SJSA1 (cell line): ENCODE data around the gene TBXA2R. TPM values are rescaled to one million over a fixed set of nuclear protein-coding genes. Genes with fewer than 3 reads are reported as not detected.
"Not testable (repeated sequence)": the region's sequence is repeated elsewhere in the genome, so short reads cannot be mapped to it uniquely, and the experiment has no call there.

Source experiments
- DNase-seq, 2 experiments: peaks; one replicate each; pipeline ENCODE4 v3.0.0-alpha.2; 2015 to 2020; ENCODE audit warnings: low spot score in 2 of 2, low read depth in 1 of 2
- H3K27ac ChIP-seq: fragments of 250-450 bp; sonication (Bioruptor Pico); 2 replicates; pipeline ENCODE4 v1.5.1; 2020; ENCODE audit warnings: mild to moderate bottlenecking, moderate library complexity
- H3K27me3 ChIP-seq: fragments of 250-450 bp; sonication (Bioruptor Pico); replicated peaks from 2 replicates; pipeline ENCODE4 v1.5.1; 2020; ENCODE audit warnings: mild to moderate bottlenecking, moderate library complexity
- H3K36me3 ChIP-seq: fragments of 250-450 bp; sonication (Bioruptor Pico); 2 replicates; pipeline ENCODE4 v1.5.1; 2020; ENCODE audit warnings: mild to moderate bottlenecking
- H3K4me1 ChIP-seq: fragments of 250-450 bp; sonication (Bioruptor Pico); replicated peaks from 2 replicates; pipeline ENCODE4 v1.6.1; 2021; ENCODE audit warnings: mild to moderate bottlenecking
- H3K4me3 ChIP-seq: fragments of 250-450 bp; sonication (Bioruptor Pico); 2 replicates; pipeline ENCODE4 v1.5.1; 2020; ENCODE audit warnings: mild to moderate bottlenecking
- H3K9me3 ChIP-seq: fragments of 250-450 bp; sonication (Bioruptor Pico); replicated peaks from 2 replicates; pipeline ENCODE4 v1.5.1; 2020; ENCODE audit warnings: mild to moderate bottlenecking
- total RNA-seq: library from RNA; depleted of rRNA; stranded (reverse); fragments of >200 nt; shearing (Covaris generic); gene quantifications from 2 replicates; pipeline ENCODE4 v1.2.3, GENCODE V29; 2014

Gene TBXA2R
- total RNA-seq, 1 experiment from 2014 or later: not detected

GRCh38 chr19:3570042-3570441 lies 36.6 kb downstream of the TBXA2R start:
- DNase-seq, H3K4me3 ChIP-seq, H3K27me3 ChIP-seq, H3K27ac ChIP-seq, H3K9me3 ChIP-seq: not testable (repeated sequence)
- peaks cover 22% of the 10 kb centered on the region for H3K36me3 ChIP-seq
- peaks cover 19% of the 10 kb centered on the region for H3K4me1 ChIP-seq

GRCh38 chr19:3565139-3565538 lies 41.5 kb downstream of the TBXA2R start:
- peaks cover 46% of the 10 kb centered on the region for H3K4me1 ChIP-seq

GRCh38 chr19:3563709-3564524 lies 42.8 kb downstream of the TBXA2R start:
- no peak for DNase-seq

More at GRCh38 chr19:3565139-3565538, 41.5 kb downstream of the TBXA2R start:
- H3K27ac ChIP-seq: peak overlapping the region; percentile 58
- peak; percentile 49 to 86 for DNase-seq
- peaks cover 3% of the 10 kb centered on the region; the same call in 1 of the 2 replicates for H3K9me3 ChIP-seq
- H3K27me3 ChIP-seq: no peaks in the 10 kb centered on the region
- no peaks in the 10 kb centered on the region for H3K36me3 ChIP-seq
- no peak overlapping the region for H3K4me3 ChIP-seq

GRCh38 chr19:3557461-3558248 lies 49.0 kb downstream of the TBXA2R start, which contains the start of gene MFSD12:
Gene MFSD12, minus strand, starts transcription at chr19:3557586. Its CDS starts 183 bp downstream, at chr19:3557403.
- peaks cover 56% of the 10 kb centered on the region for H3K4me1 ChIP-seq
- H3K36me3 ChIP-seq: peaks cover 35% of the 10 kb centered on the region
- H3K27ac ChIP-seq: peak within 1 kb of the TSS; percentile 61
- no peaks in the 10 kb centered on the region for H3K27me3 ChIP-seq
- peak; percentile 95 for DNase-seq
- H3K9me3 ChIP-seq: peaks cover 4% of the 10 kb centered on the region
- peak within 1 kb of the TSS; percentile 98 for H3K4me3 ChIP-seq

More at GRCh38 chr19:3563709-3564524, 42.8 kb downstream of the TBXA2R start:
- no peaks in the 10 kb centered on the region for H3K27me3 ChIP-seq
- peak overlapping the region; percentile 100 for H3K27ac ChIP-seq
- peaks cover 3% of the 10 kb centered on the region; the same call in 1 of the 2 replicates for H3K9me3 ChIP-seq
- no peaks in the 10 kb centered on the region for H3K36me3 ChIP-seq
- H3K4me3 ChIP-seq: no peak overlapping the region
- H3K4me1 ChIP-seq: peaks cover 46% of the 10 kb centered on the region

- Histone ChIP-seq H3K4me1 (peaks cover 52% of the 10 kb centered on the region), H3K27ac (peak overlapping the region; percentile 13; the same call in 1 of the 2 replicates), H3K9me3 (peaks cover 4% of the 10 kb centered on the region), H3K4me3 (peak overlapping the region; percentile 98), H3K36me3 (peaks cover 37% of the 10 kb centered on the region), H3K27me3 (no peaks in the 10 kb centered on the region)
- peak; percentile 45 to 65 for DNase-seq
Measured at GRCh38 chr19:3556978-3557460, 49.7 kb downstream of the TBXA2R start.

- H3K4me1 ChIP-seq: peaks cover 47% of the 10 kb centered on the region
- peaks cover 40% of the 10 kb centered on the region for H3K36me3 ChIP-seq
- peak overlapping the region; percentile 13; the same call in 1 of the 2 replicates for H3K27ac ChIP-seq
- no peaks in the 10 kb centered on the region for H3K27me3 ChIP-seq
- DNase-seq: peak in 1 of 2 experiments; percentile 43
- peaks cover 4% of the 10 kb centered on the region for H3K9me3 ChIP-seq
- peak overlapping the region; percentile 98 for H3K4me3 ChIP-seq
Measured at GRCh38 chr19:3556423-3556977, 50.2 kb downstream of the TBXA2R start.

GRCh38 chr19:3555653-3556422 lies 50.8 kb downstream of the TBXA2R start:
- H3K36me3 ChIP-seq: peaks cover 46% of the 10 kb centered on the region
- peaks cover 4% of the 10 kb centered on the region for H3K9me3 ChIP-seq
- DNase-seq: peak in 1 of 2 experiments; percentile 45
- H3K27ac ChIP-seq: no peak overlapping the region
- no peaks in the 10 kb centered on the region for H3K27me3 ChIP-seq
- H3K4me3 ChIP-seq: peak overlapping the region; percentile 98
- peaks cover 47% of the 10 kb centered on the region for H3K4me1 ChIP-seq

- Histone ChIP-seq H3K4me1 (peaks cover 47% of the 10 kb centered on the region), H3K4me3 (no peak overlapping the region), H3K9me3 (peaks cover 4% of the 10 kb centered on the region), H3K36me3 (peaks cover 57% of the 10 kb centered on the region), H3K27ac (no peak overlapping the region), H3K27me3 (no peaks in the 10 kb centered on the region)
- no peak for DNase-seq
Measured at GRCh38 chr19:3554254-3555083, 52.2 kb downstream of the TBXA2R start.

GRCh38 chr19:3551792-3552095 lies 54.9 kb downstream of the TBXA2R start:
- H3K4me3 ChIP-seq: no peak overlapping the region
- no peak for DNase-seq
- no peak overlapping the region for H3K27ac ChIP-seq
- H3K36me3 ChIP-seq: peaks cover 76% of the 10 kb centered on the region
- no peaks in the 10 kb centered on the region for H3K9me3 ChIP-seq
- H3K27me3 ChIP-seq: no peaks in the 10 kb centered on the region
- H3K4me1 ChIP-seq: peaks cover 35% of the 10 kb centered on the region

GRCh38 chr19:3550947-3551791 lies 55.5 kb downstream of the TBXA2R start:
- Histone ChIP-seq H3K27me3 (no peaks in the 10 kb centered on the region), H3K36me3 (peaks cover 76% of the 10 kb centered on the region), H3K9me3 (no peaks in the 10 kb centered on the region), H3K27ac (no peak overlapping the region), H3K4me1 (peaks cover 30% of the 10 kb centered on the region), H3K4me3 (no peak overlapping the region)
- DNase-seq: peak in 1 of 2 experiments; percentile 43

GRCh38 chr19:3549816-3550215 lies 56.9 kb downstream of the TBXA2R start:
- DNase-seq: no peak
- no peaks in the 10 kb centered on the region for H3K9me3 ChIP-seq
- peaks cover 80% of the 10 kb centered on the region for H3K36me3 ChIP-seq
- no peak overlapping the region for H3K27ac ChIP-seq
- peaks cover 16% of the 10 kb centered on the region for H3K4me1 ChIP-seq
- no peak overlapping the region for H3K4me3 ChIP-seq
- H3K27me3 ChIP-seq: no peaks in the 10 kb centered on the region

- Histone ChIP-seq H3K4me3 (no peak overlapping the region), H3K36me3 (peaks cover 87% of the 10 kb centered on the region), H3K4me1 (peaks cover 12% of the 10 kb centered on the region), H3K27me3 (no peaks in the 10 kb centered on the region), H3K9me3 (no peaks in the 10 kb centered on the region), H3K27ac (no peak overlapping the region)
- no peak for DNase-seq
Measured at GRCh38 chr19:3548606-3549005, 58.1 kb downstream of the TBXA2R start.
